LHCN-M2 (cell line): Measurements from ENCODE around the gene TACC2. TPM values are rescaled to one million over a fixed set of nuclear protein-coding genes. Genes with fewer than 3 reads are reported as not detected.

Experiments used
- DNase-seq: peaks from one replicate; pipeline ENCODE4 v3.0.0-alpha.2; 2012; ENCODE audit warnings: low read depth
- total RNA-seq: library from RNA; depleted of rRNA; stranded (reverse); fragments of >200 nt; gene quantifications from 2 replicates; pipeline ENCODE4 v1.2.3, GENCODE V29; 2014

Gene TACC2
- total RNA-seq, 1 experiment from 2014 or later, result 11.3 TPM

GRCh38 chr10:122220736-122221135 lies 231.8 kb downstream of the TACC2 start:
- DNase-seq, result no peak

GRCh38 chr10:122221958-122222357 lies 233.0 kb downstream of the TACC2 start:
- DNase-seq, result peak; percentile 40

GRCh38 chr10:122222638-122223037 lies 233.7 kb downstream of the TACC2 start:
- no peak for DNase-seq

- no peak for DNase-seq
These were observed 235.2 kb downstream of the TACC2 start for GRCh38 chr10:122224159-122224558.

- no peak for DNase-seq
These were observed 236.4 kb downstream of the TACC2 start for GRCh38 chr10:122225330-122225729.

GRCh38 chr10:122227754-122228153 lies 238.8 kb downstream of the TACC2 start:
- no peak for DNase-seq

GRCh38 chr10:122229666-122230065 lies 240.7 kb downstream of the TACC2 start:
- DNase-seq, result no peak

- DNase-seq, result no peak
These were observed 241.3 kb downstream of the TACC2 start for GRCh38 chr10:122230222-122230621.

- peak; percentile 95 for DNase-seq
These were observed 243.8 kb downstream of the TACC2 start for GRCh38 chr10:122232769-122233168.

- no peak for DNase-seq
These were observed 244.9 kb downstream of the TACC2 start for GRCh38 chr10:122233857-122234348.

GRCh38 chr10:122234416-122234815 lies 245.5 kb downstream of the TACC2 start:
- DNase-seq, result peak; percentile 52

GRCh38 chr10:122236690-122237306 lies 247.8 kb downstream of the TACC2 start:
- DNase-seq, result no peak

- DNase-seq, result no peak
These were observed 248.5 kb downstream of the TACC2 start for GRCh38 chr10:122237331-122237990.

GRCh38 chr10:122239578-122240257 lies 250.8 kb downstream of the TACC2 start:
- DNase-seq, result no peak

GRCh38 chr10:122240401-122240800 lies 251.4 kb downstream of the TACC2 start:
- DNase-seq, result no peak

GRCh38 chr10:122241836-122242235 lies 252.9 kb downstream of the TACC2 start:
- DNase-seq, result no peak

- DNase-seq, result no peak
These were observed 254.6 kb downstream of the TACC2 start for GRCh38 chr10:122243550-122243949.

- no peak for DNase-seq
These were observed 255.3 kb downstream of the TACC2 start for GRCh38 chr10:122244001-122244975.

GRCh38 chr10:122245136-122245535 lies 256.2 kb downstream of the TACC2 start:
- DNase-seq, result no peak

- no peak for DNase-seq
These were observed 256.9 kb downstream of the TACC2 start for GRCh38 chr10:122245897-122246296.

- DNase-seq, result no peak
These were observed 258.0 kb downstream of the TACC2 start for GRCh38 chr10:122246830-122247520.
